ENCODE measurements around the gene FBXW7. TPM values are rescaled to one million over a fixed set of nuclear protein-coding genes. Genes with fewer than 3 reads are reported as not detected.

The FBXW7 gene
- total and polyA plus RNA-seq, 2 of the 8 experiments (the other 6 are each of a cell fraction or from before 2014, with no cell fraction given) = 6.0 to 26.7 TPM

DNA sequence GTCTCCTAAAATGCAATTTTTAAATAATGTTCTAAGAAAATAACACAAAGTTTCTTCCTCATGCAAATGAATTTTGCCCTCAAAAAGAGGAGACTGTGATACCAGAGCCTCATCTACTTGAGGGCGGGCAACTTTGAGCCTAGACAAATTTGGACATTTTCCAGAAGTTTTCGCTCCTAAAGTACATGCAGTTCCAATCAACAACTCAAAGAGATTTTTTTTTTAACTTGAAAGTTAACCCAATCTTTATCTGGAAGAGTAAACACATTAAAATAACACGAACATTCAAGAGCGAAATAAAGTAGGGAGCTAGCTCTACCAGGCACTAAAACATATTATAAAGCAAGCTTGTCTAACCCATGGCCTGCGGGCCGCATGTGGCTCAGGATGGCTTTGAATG lies 29.4 kb upstream of the FBXW7 start:
- no peak overlapping the region for H2AK5ac ChIP-seq (ENCODE audit: low read depth, low read length)
- WGBS, 2 experiments (ENCODE audit: extremely low coverage in 1 of 2, insufficient coverage in 1 of 2, insufficient read length in 1 of 2, insufficient replicate concordance in 2 of 2, low coverage in 1 of 2, low lambda C conversion rate in 2 of 2, missing lambda C conversion rate in 1 of 2) = 88% methylated on average over 6 of the region's 6 CpGs; no CpG with 5 or more reads in 1 of the 2 experiments
- no peak overlapping the region for H2BK20ac ChIP-seq (ENCODE audit: low read length)
- H3K4me2 ChIP-seq (ENCODE audit: insufficient read depth in 1 of 2, low read depth in 2 of 2, low read length in 2 of 2) = no peak overlapping the region
- no peaks in the 10 kb centered on the region for H4K20me1 ChIP-seq (replicated peaks in 1 of 2; ENCODE audit: control insufficient read depth in 1 of 2, insufficient read depth in 2 of 2, low read length in 2 of 2)
- H4K8ac ChIP-seq (ENCODE audit: extremely low read depth, insufficient read depth, low read length) = no peak overlapping the region
- H3K23ac ChIP-seq (ENCODE audit: insufficient read length) = no peak overlapping the region
- no peak overlapping the region for H2BK120ac ChIP-seq (replicated peaks; ENCODE audit: low read depth, low read length)
- H3K14ac ChIP-seq (ENCODE audit: insufficient read length) = no peak overlapping the region
- ChIA-PET POLR2A (ENCODE audit: partially characterized antibody) (no interaction called here), CTCF (ENCODE audit: partially characterized antibody) (interaction anchor here (0.6 to 1.4 kb wide), 3 partner anchors 11 to 117 kb away, joined by 3 to 4 read pairs (median 3); no protein-coding TSS in a partner anchor)
- H3K56ac ChIP-seq (replicated peaks; ENCODE audit: insufficient read length, low read depth, low read length) = no peak overlapping the region
- no peak for TF ChIP-seq CHD1 (IDR thresholded peaks at IDR 0.05; ENCODE audit: low read depth, low read length)
- TF ChIP-seq KDM5A (IDR thresholded peaks at IDR 0.05; ENCODE audit: low read length) = no peak
- no peak for TF ChIP-seq POLR2AphosphoS5 (IDR thresholded peaks at IDR 0.05; ENCODE audit: low read depth, low read length)
- TF ChIP-seq, protein P1, sequence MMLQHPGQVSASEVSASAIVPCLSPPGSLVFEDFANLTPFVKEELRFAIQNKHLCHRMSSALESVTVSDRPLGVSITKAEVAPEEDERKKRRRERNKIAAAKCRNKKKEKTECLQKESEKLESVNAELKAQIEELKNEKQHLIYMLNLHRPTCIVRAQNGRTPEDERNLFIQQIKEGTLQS (IDR thresholded peaks at IDR 0.05; ENCODE audit: insufficient read depth, low read depth, low read length) = no peak
- no peak for TF ChIP-seq CTBP2 (IDR thresholded peaks at IDR 0.05; ENCODE audit: borderline replicate concordance, insufficient read depth, insufficient read length, low read length)
- no peak for TF ChIP-seq POLR2A (IDR thresholded peaks at IDR 0.05; ENCODE audit: control extremely low read depth in 1 of 2, low read depth in 2 of 2, low read length in 2 of 2)
- no peak for TF ChIP-seq NANOG (IDR thresholded peaks at IDR 0.05; ENCODE audit: insufficient read depth, low read depth, low read length, poor library complexity, severe bottlenecking)
- TF ChIP-seq, protein P2, sequence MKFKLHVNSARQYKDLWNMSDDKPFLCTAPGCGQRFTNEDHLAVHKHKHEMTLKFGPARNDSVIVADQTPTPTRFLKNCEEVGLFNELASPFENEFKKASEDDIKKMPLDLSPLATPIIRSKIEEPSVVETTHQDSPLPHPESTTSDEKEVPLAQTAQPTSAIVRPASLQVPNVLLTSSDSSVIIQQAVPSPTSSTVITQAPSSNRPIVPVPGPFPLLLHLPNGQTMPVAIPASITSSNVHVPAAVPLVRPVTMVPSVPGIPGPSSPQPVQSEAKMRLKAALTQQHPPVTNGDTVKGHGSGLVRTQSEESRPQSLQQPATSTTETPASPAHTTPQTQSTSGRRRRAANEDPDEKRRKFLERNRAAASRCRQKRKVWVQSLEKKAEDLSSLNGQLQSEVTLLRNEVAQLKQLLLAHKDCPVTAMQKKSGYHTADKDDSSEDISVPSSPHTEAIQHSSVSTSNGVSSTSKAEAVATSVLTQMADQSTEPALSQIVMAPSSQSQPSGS (IDR thresholded peaks at IDR 0.05; ENCODE audit: low read length) = no peak
- no peak for TF ChIP-seq MAFK (IDR thresholded peaks at IDR 0.05; ENCODE audit: low read depth, low read length)
- TF ChIP-seq HDAC6 (IDR thresholded peaks at IDR 0.05; ENCODE audit: low read depth, low read length) = no peak
- no peak for TF ChIP-seq TCF12 (IDR thresholded peaks at IDR 0.05; ENCODE audit: low read depth, low read length)
- TF ChIP-seq RAD21 (IDR thresholded peaks at IDR 0.05 in 1 of 2, conservative IDR thresholded peaks at IDR 0.05 in 1 of 2; ENCODE audit: low read depth in 2 of 2, low read length in 2 of 2) = no peak
- no peak overlapping the region for H3K18ac ChIP-seq (ENCODE audit: extremely low read depth, low read length)
- H3K79me2 ChIP-seq (ENCODE audit: control insufficient read depth in 1 of 2, insufficient read depth in 2 of 2, low read length in 2 of 2) = no peaks in the 10 kb centered on the region
- H3K4me3 ChIP-seq (ENCODE audit: extremely low read depth in 1 of 4, insufficient read depth in 2 of 4, low read depth in 3 of 4, low read length in 4 of 4) = no peak overlapping the region
- no peak overlapping the region for H2BK12ac ChIP-seq (ENCODE audit: low read depth, low read length)
- H4K91ac ChIP-seq (replicated peaks; ENCODE audit: insufficient read length, low read length) = no peak overlapping the region
- no peak overlapping the region for H4K5ac ChIP-seq (ENCODE audit: insufficient read length, low read depth, low read length)
- H3K36me3 ChIP-seq (ENCODE audit: control insufficient read depth in 2 of 4, insufficient read depth in 4 of 4, low read length in 3 of 4) = no peaks in the 10 kb centered on the region; a peak in 1 of 8 replicates
- H2BK15ac ChIP-seq (ENCODE audit: low read length) = no peak overlapping the region
- H2AFZ ChIP-seq (ENCODE audit: low read length) = no peak overlapping the region
- DNase-seq (ENCODE audit: low read depth in 1 of 2, low spot score in 2 of 2) = no peak
- H3K23me2 ChIP-seq (ENCODE audit: low read depth, low read length) = no peaks in the 10 kb centered on the region
- no peaks in the 10 kb centered on the region for H3K27me3 ChIP-seq (replicated peaks in 1 of 4; ENCODE audit: control insufficient read depth in 3 of 4, extremely low read depth in 1 of 4, insufficient read depth in 3 of 4, low read length in 3 of 4)
- no peaks in the 10 kb centered on the region for H3K9me3 ChIP-seq (ENCODE audit: insufficient read depth in 2 of 2, low read depth in 1 of 2, low read length in 1 of 2)
- no peak overlapping the region for H3K9ac ChIP-seq (replicated peaks in 1 of 4; ENCODE audit: extremely low read depth in 1 of 4, low read depth in 3 of 4, low read length in 3 of 4)
- no peaks in the 10 kb centered on the region for H3K4me1 ChIP-seq (replicated peaks in 1 of 4; ENCODE audit: control insufficient read depth in 3 of 4, insufficient read depth in 4 of 4, low read length in 3 of 4)
- H3K4ac ChIP-seq (replicated peaks; ENCODE audit: insufficient read length, low read depth, low read length) = no peak overlapping the region
- no peak for FAIRE-seq
- H3K79me1 ChIP-seq (ENCODE audit: low read depth, low read length) = no peaks in the 10 kb centered on the region
- H3K27ac ChIP-seq (ENCODE audit: low read depth, low read length) = no peak overlapping the region
- no peak overlapping the region for H2BK5ac ChIP-seq (ENCODE audit: low read depth, low read length)
